Measurements from ENCODE around the gene EFCAB14. TPM values are rescaled to one million over a fixed set of nuclear protein-coding genes. Genes with fewer than 3 reads are reported as not detected.

EFCAB14 gene
- total RNA-seq, 1 experiment from 2014 or later: 52.5 TPM

- CTCF ChIA-PET: no interaction called here
- no peaks in the 10 kb centered on the region for H4K20me1 ChIP-seq (ENCODE audit: insufficient read depth)
- no peak overlapping the region for H2AFZ ChIP-seq (ENCODE audit: low read depth, low read length, poor library complexity, severe bottlenecking)
- RAD21 ChIA-PET (ENCODE audit: low non-redundant PET in 1 of 2, low total read pairs in 2 of 2, uncharacterized antibody in 2 of 2, unreplicated experiment in 2 of 2): no interaction called here
- DNase-seq (ENCODE audit: low read depth, low spot score): no peak
- no TSS peak for BruUV-seq (replicated peaks)
- no peaks in the 10 kb centered on the region for H3K9me3 ChIP-seq (ENCODE audit: control insufficient read depth in 1 of 2, insufficient read depth in 1 of 2, low read depth in 1 of 2, low read length in 2 of 2)
- H3K4me3 ChIP-seq (replicated peaks in 1 of 2; ENCODE audit: low read depth in 1 of 2, low read length in 2 of 2): no peak overlapping the region
- no peaks in the 10 kb centered on the region for H3K9me2 ChIP-seq (ENCODE audit: insufficient read depth)
- no peaks in the 10 kb centered on the region for H3K4me1 ChIP-seq (ENCODE audit: control insufficient read depth in 1 of 2, insufficient read depth in 2 of 2, low read length in 2 of 2)
- H3K79me2 ChIP-seq (ENCODE audit: insufficient read depth, low read length): no peaks in the 10 kb centered on the region
- peaks cover 34 to 47% of the 10 kb centered on the region in 2 experiments; a peak in 3 of 4 replicates for H3K36me3 ChIP-seq (ENCODE audit: control insufficient read depth in 1 of 2, insufficient read depth in 2 of 2, low read length in 2 of 2)
- H3K4me2 ChIP-seq (ENCODE audit: low read length): no peak overlapping the region
- H3K27me3 ChIP-seq (ENCODE audit: insufficient read depth, low read length): no peaks in the 10 kb centered on the region
- no peak for ATAC-seq
- no peak for TF ChIP-seq ELF1 (IDR thresholded peaks at IDR 0.05; ENCODE audit: borderline replicate concordance, low read depth)
- TF ChIP-seq ZFX (IDR thresholded peaks at IDR 0.05): no peak
- no peak for TF ChIP-seq JUND (IDR thresholded peaks at IDR 0.05)
- no peak for TF ChIP-seq EZH2phosphoT487 (IDR thresholded peaks at IDR 0.05; ENCODE audit: borderline replicate concordance)
- no peak for TF ChIP-seq SRF (IDR thresholded peaks at IDR 0.05; ENCODE audit: low read depth)
- TF ChIP-seq POLR2A (IDR thresholded peaks at IDR 0.05; ENCODE audit: borderline replicate concordance, extremely low read depth, insufficient read depth, insufficient read length): no peak
- TF ChIP-seq ZNF274 (IDR thresholded peaks at IDR 0.05; ENCODE audit: low read depth, low read length): no peak
- TF ChIP-seq EZH2 (IDR thresholded peaks at IDR 0.05): no peak
- TF ChIP-seq POLR2AphosphoS5 (IDR thresholded peaks at IDR 0.05; ENCODE audit: low read depth, low read length): no peak
- TF ChIP-seq SP1 (IDR thresholded peaks at IDR 0.05; ENCODE audit: low read depth): no peak
- TF ChIP-seq YY1 (IDR thresholded peaks at IDR 0.05; ENCODE audit: extremely low read depth, insufficient replicate concordance, low read depth, low read length): no peak
- TF ChIP-seq EGR1 (IDR thresholded peaks at IDR 0.05; ENCODE audit: low read depth): no peak
- no peak for TF ChIP-seq ZBTB33 (IDR thresholded peaks at IDR 0.05; ENCODE audit: extremely low read depth, insufficient replicate concordance, low read length)
- no peak for TF ChIP-seq TCF7L2 (IDR thresholded peaks at IDR 0.05; ENCODE audit: borderline replicate concordance, extremely low read depth, insufficient read depth, insufficient read length)
- no peak for TF ChIP-seq FOSL1 (IDR thresholded peaks at IDR 0.05; ENCODE audit: low read depth)
- H3K27ac ChIP-seq (ENCODE audit: low read depth, low read length): no peak overlapping the region
- POLR2A ChIA-PET: interaction anchor here (1.1 kb wide), 1 partner anchor 13 kb away, joined by 4 read pairs; no protein-coding TSS in a partner anchor
- intact Hi-C loops (cut with micrococcal nuclease): no loop called here
- no peak overlapping the region for H3K9ac ChIP-seq (ENCODE audit: low read length)
Measured at GRCh38 chr1:46681333-46682034, 37.4 kb downstream of the EFCAB14 start.
